Measurements from ENCODE around the gene ITFG2.

The ITFG2 gene

DNA sequence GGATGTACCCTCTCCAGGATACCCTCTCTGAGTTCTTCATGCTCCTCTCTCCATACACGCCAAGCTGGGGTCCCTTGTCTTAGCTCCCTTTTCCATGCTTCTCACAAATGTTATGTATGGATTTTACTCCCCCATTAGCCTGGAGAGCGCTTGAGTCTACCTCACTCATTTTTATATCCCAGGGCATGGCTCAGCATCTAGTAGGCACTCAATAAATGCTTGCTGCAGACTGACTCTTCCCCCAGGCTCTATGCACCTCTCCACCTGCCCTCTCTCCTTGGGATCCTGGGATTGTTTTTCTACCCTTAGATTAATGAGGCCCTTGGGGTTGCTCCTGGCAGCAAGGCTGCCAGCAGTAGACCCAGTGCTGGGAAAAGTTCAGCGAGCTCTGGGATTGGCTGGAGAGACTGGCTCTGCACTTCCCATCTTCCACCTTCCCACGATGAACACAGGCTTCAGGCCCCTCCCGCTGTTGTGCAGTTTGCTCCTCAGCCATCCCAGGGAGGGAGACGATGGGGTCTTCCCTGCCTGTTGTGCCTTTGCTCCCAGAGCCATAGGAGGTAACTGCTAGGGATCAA, 20.2 kb downstream of the ITFG2 start:
- TF ChIP-seq, protein P1, sequence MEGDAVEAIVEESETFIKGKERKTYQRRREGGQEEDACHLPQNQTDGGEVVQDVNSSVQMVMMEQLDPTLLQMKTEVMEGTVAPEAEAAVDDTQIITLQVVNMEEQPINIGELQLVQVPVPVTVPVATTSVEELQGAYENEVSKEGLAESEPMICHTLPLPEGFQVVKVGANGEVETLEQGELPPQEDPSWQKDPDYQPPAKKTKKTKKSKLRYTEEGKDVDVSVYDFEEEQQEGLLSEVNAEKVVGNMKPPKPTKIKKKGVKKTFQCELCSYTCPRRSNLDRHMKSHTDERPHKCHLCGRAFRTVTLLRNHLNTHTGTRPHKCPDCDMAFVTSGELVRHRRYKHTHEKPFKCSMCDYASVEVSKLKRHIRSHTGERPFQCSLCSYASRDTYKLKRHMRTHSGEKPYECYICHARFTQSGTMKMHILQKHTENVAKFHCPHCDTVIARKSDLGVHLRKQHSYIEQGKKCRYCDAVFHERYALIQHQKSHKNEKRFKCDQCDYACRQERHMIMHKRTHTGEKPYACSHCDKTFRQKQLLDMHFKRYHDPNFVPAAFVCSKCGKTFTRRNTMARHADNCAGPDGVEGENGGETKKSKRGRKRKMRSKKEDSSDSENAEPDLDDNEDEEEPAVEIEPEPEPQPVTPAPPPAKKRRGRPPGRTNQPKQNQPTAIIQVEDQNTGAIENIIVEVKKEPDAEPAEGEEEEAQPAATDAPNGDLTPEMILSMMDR (conservative IDR thresholded peaks at IDR 0.05; ENCODE audit: low read depth, low read length): no peak
- no peak for DNase-seq (ENCODE audit: low read depth)
- no peak overlapping the region for H3K4me3 ChIP-seq (ENCODE audit: low read length)

DNA sequence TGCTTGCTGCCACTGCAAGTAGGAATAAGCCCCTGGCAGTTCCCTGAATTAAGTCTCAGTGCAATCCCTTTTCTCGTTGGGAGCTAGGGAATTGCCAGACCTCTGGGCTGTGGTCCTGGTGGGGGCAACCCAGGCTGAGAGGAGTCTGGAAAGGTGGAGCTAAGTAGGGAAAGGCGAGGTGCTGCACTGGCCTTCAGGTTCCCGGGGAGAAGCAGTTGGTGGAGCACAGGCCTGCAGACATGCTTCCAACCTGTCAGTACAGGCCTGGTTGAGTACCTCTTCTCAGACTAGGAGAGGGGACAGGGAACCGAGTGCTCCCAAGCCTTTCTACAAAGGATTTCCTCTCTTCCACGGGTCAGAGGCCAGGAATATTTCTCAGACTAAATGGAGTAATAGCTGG, 20.9 kb downstream of the ITFG2 start:
- TF ChIP-seq, protein P1 (conservative IDR thresholded peaks at IDR 0.05; ENCODE audit: low read depth, low read length): no peak
- H3K4me3 ChIP-seq (ENCODE audit: low read length): no peak overlapping the region
- DNase-seq (ENCODE audit: low read depth): no peak

DNA sequence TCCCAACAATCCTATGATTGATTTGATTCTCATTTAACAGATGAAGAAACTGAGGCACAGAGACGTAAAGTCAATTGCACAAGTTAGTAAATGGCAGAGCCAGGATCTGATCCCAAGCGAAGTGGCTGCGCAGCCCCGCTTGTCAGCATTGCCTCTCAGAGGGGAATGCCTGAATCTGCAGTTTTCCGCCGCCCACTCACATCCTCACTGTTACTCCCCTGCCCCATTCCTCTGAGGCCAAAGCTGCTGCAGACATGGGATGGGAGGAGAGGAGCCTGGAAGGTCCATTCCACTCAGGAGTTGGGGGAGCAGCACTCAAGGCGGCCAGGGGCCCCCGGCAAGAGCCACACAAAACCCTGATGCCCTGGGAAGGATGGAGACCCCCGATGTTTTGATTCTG, 21.3 kb downstream of the ITFG2 start:
- H3K4me3 ChIP-seq (ENCODE audit: low read length): no peak overlapping the region
- TF ChIP-seq, protein P1 (conservative IDR thresholded peaks at IDR 0.05; ENCODE audit: low read depth, low read length): no peak
- no peak for DNase-seq (ENCODE audit: low read depth)

DNA sequence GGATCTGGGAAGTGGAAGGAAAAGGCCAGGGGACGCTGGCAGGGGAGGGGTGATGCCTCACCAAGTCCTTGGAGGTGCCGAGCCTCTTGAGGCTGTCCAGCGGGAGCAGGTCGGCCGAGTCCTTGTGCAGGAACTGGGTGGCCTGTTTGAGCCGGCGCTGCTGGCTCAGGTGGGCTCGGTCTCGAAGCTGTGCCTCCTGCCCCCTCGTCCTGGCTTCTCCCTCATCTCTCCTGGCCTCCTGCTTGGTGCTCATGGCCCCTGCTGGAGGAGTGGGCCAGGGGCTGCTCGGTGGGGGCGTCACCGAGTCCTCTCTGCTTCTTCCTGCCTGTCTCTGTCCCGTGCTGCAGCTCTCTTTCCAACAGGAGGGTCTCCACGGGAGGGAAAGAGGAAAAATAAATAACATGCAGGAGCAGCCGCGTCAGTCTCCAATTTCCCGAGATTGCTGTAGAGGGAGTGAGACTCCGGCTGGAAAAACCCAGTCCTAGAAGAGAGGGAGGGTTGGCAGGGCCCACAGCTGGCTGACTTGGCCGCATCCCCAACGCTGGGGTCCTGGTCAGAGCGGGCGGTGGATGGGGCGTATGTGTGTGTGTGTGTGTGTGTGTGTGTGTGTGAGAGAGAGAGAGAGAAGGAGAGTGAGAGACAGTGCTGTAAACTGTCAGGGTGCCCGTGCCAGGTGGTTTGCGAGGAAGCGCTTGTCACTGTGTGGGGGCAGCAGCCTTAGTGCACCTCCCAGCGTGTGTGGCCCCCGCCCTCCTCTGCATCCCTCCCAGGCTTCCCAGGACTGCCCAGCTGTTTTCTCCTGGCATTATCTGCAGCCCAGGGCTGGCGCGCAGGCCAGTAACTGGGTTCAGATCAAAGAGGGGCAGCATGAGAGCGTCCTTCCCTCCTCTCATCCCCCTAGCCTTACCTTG, 22.4 kb downstream of the ITFG2 start, which contains the start of gene NRIP2:
Gene NRIP2, minus strand, starts transcription at position 455 of the 911 bp plus-strand sequence. Its CDS starts 52 bp downstream, at position 403.
- no peak within 1 kb of the TSS for H3K4me3 ChIP-seq (ENCODE audit: low read length)
- TF ChIP-seq, protein P1 (conservative IDR thresholded peaks at IDR 0.05; ENCODE audit: low read depth, low read length): peak; percentile 13
- DNase-seq (ENCODE audit: low read depth): no peak

DNA sequence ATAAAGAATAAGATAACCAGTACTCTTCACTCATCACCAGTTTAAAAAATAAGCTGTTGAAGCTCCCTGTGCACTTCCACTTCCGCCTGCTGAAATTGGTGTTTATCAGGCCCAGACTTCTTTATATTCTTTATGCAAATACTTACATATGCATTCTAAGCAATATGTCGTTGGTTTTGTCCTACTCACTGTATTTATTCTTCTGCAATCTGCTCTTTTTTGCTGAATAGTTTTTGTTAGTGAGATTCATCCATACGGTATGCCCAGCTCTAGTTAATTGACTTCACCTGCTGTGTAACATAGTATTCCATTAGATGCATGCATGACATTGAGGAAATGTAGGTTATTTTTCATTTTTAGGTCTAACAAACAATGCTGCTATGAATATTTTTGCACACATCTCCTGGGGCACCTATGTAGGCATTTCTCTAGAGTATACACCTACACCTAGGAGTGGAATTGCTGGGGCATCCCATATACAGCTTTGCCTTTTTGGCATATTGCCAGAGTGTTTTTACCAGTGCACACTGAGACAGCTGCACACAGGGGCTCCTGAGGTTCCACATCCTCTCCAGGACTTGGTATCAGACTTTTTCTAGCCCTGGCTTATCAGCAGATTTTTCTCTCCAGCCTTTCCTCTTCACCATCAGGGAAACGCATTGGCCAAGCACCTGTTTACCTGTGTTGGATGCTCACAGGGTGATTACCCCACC, 23.4 kb downstream of the ITFG2 start:
- no peak for DNase-seq (ENCODE audit: low read depth)
- TF ChIP-seq, protein P1 (conservative IDR thresholded peaks at IDR 0.05; ENCODE audit: low read depth, low read length): no peak
- no peak overlapping the region for H3K4me3 ChIP-seq (ENCODE audit: low read length)

DNA sequence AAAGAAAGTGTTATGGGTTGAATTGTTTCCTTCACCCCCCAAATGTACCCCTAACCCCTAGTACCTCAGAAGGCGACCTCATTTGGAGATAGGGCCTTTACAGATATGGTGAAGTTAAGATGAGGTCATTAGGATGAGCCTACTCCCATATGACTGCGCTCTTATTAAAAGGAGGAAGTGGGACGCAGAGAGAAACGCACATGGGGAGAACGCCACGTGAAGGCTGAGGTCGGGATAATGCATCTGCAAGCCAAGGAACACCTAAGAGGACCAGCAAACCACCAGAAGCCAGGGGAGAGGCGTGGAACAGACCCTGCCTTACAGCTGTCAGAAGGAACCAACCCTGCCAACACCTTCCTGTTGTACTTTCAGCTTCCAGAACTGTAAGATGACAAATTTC, 24.1 kb downstream of the ITFG2 start:
- no peak for DNase-seq (ENCODE audit: low read depth)
- TF ChIP-seq, protein P1 (conservative IDR thresholded peaks at IDR 0.05; ENCODE audit: low read depth, low read length): no peak
- H3K4me3 ChIP-seq (ENCODE audit: low read length): no peak overlapping the region
